ENCODE data around the gene SLC25A19.

Gene SLC25A19

GRCh38 chr17:75241502-75241901, 47.7 kb downstream of the SLC25A19 start:
- DNase-seq (ENCODE audit: low read depth in 3 of 3): no peak

- DNase-seq (ENCODE audit: low read depth in 3 of 3): no peak
Measured at GRCh38 chr17:75241143-75241430, 48.1 kb downstream of the SLC25A19 start.

- DNase-seq (ENCODE audit: low read depth in 3 of 3): peak in 2 of 3 donors; percentile 29 to 33
Measured at GRCh38 chr17:75240394-75241142, 48.7 kb downstream of the SLC25A19 start.

- DNase-seq (ENCODE audit: low read depth in 3 of 3): no peak
Measured at GRCh38 chr17:75239778-75240393, 49.3 kb downstream of the SLC25A19 start.

GRCh38 chr17:75239214-75239613, 50.0 kb downstream of the SLC25A19 start:
- DNase-seq (ENCODE audit: low read depth in 3 of 3): no peak

GRCh38 chr17:75238684-75239191, 50.5 kb downstream of the SLC25A19 start:
- peak in 2 of 3 donors; percentile 45 to 57 for DNase-seq (ENCODE audit: low read depth in 3 of 3)

- no peak for DNase-seq (ENCODE audit: low read depth in 3 of 3)
Measured at GRCh38 chr17:75238020-75238580, 51.1 kb downstream of the SLC25A19 start.

- no peak for DNase-seq (ENCODE audit: low read depth in 3 of 3)
Measured at GRCh38 chr17:75237100-75238014, 51.9 kb downstream of the SLC25A19 start.

- no peak for DNase-seq (ENCODE audit: low read depth in 3 of 3)
Measured at GRCh38 chr17:75232786-75233185, 56.4 kb downstream of the SLC25A19 start.

- no peak for DNase-seq (ENCODE audit: low read depth in 3 of 3)
Measured at GRCh38 chr17:75231741-75232464, 57.3 kb downstream of the SLC25A19 start.

- no peak for DNase-seq (ENCODE audit: low read depth in 3 of 3)
Measured at GRCh38 chr17:75231071-75231470, 58.2 kb downstream of the SLC25A19 start.

- no peak for DNase-seq (ENCODE audit: low read depth in 3 of 3)
Measured at GRCh38 chr17:75228847-75229246, 60.4 kb downstream of the SLC25A19 start.

- DNase-seq (ENCODE audit: low read depth in 3 of 3): no peak
Measured at GRCh38 chr17:75228305-75228704, 60.9 kb downstream of the SLC25A19 start.

GRCh38 chr17:75227729-75228128, 61.5 kb downstream of the SLC25A19 start:
- no peak for DNase-seq (ENCODE audit: low read depth in 3 of 3)

- DNase-seq (ENCODE audit: low read depth in 3 of 3): no peak
Measured at GRCh38 chr17:75225016-75225415, 64.2 kb downstream of the SLC25A19 start.

All from stimulated activated CD4-positive, alpha-beta T cell treated with anti-CD3 and anti-CD28 coated beads, TNF-alpha, amount 100 ng/mL, for 48 hours (primary cell).